ENCODE results near the gene DCAF10.

The DCAF10 gene

GRCh38 chr9:37839496-37840461 is 39.2 kb downstream of the DCAF10 start:
- H2BK12ac ChIP-seq (ENCODE audit: low read length): no peak overlapping the region
- H3K4me1 ChIP-seq (ENCODE audit: control insufficient read depth in 2 of 2, insufficient read depth in 1 of 2, low read depth in 1 of 2, low read length in 2 of 2): peaks cover 0 to 3% of the 10 kb centered on the region in 2 donors
- no peak overlapping the region for H4K8ac ChIP-seq (ENCODE audit: low read depth, low read length)
- no CpG with 5 or more reads among the region's 3 CpGs for WGBS, 2 donors (ENCODE audit: extremely low coverage in 2 of 2, insufficient read length in 2 of 2, insufficient replicate concordance in 1 of 2)
- no peak overlapping the region for H3K18ac ChIP-seq (ENCODE audit: low read length)
- H2BK15ac ChIP-seq (ENCODE audit: low read length): no peak overlapping the region
- no peak overlapping the region for H3K23ac ChIP-seq (ENCODE audit: low read depth, low read length, poor library complexity)
- no peaks in the 10 kb centered on the region for H3K79me1 ChIP-seq (ENCODE audit: low read depth, low read length)
- no peak overlapping the region for H3K4me2 ChIP-seq (ENCODE audit: insufficient read depth, low read length, poor library complexity, severe bottlenecking)
- no peak overlapping the region for H3K9ac ChIP-seq (ENCODE audit: low read depth, low read length, poor library complexity)
- H3K9me3 ChIP-seq (replicated peaks in 1 of 2; ENCODE audit: control insufficient read depth in 2 of 2, insufficient read depth in 1 of 2, low read depth in 1 of 2, low read length in 2 of 2): no peaks in the 10 kb centered on the region
- H2BK5ac ChIP-seq (ENCODE audit: low read length): no peak overlapping the region
- H3K27ac ChIP-seq (replicated peaks; ENCODE audit: low read length): no peak overlapping the region
- no peak overlapping the region for H2BK120ac ChIP-seq (ENCODE audit: low read depth, low read length)
- H3K4ac ChIP-seq (ENCODE audit: low read length): no peak overlapping the region
- H3K14ac ChIP-seq (ENCODE audit: low read length): no peak overlapping the region
- peaks cover 0 to 33% of the 10 kb centered on the region in 2 donors for H3K36me3 ChIP-seq (replicated peaks in 1 of 2; ENCODE audit: control insufficient read depth in 2 of 2, insufficient read depth in 2 of 2, low read length in 2 of 2)
- H2AK5ac ChIP-seq (ENCODE audit: low read depth, low read length): no peak overlapping the region
- no peak overlapping the region for H3K4me3 ChIP-seq (ENCODE audit: low read length in 2 of 2)
- H4K91ac ChIP-seq (ENCODE audit: low read depth, low read length, poor library complexity): no peak overlapping the region
- H2AFZ ChIP-seq (ENCODE audit: low read length): no peak overlapping the region
- H3K27me3 ChIP-seq (ENCODE audit: control insufficient read depth in 3 of 3, insufficient read depth in 3 of 3, low read depth in 1 of 3, low read length in 3 of 3): no peaks in the 10 kb centered on the region
- DNase-seq (ENCODE audit: low spot score): no peak

GRCh38 chr9:37840560-37841194 is 40.1 kb downstream of the DCAF10 start:
- H3K14ac ChIP-seq (ENCODE audit: low read length): no peak overlapping the region
- no peak overlapping the region for H3K4ac ChIP-seq (ENCODE audit: low read length)
- no peak overlapping the region for H3K18ac ChIP-seq (ENCODE audit: low read length)
- peaks cover 0 to 3% of the 10 kb centered on the region in 2 donors for H3K4me1 ChIP-seq (ENCODE audit: control insufficient read depth in 2 of 2, insufficient read depth in 1 of 2, low read depth in 1 of 2, low read length in 2 of 2)
- no peak overlapping the region for H3K27ac ChIP-seq (replicated peaks; ENCODE audit: low read length)
- H3K79me1 ChIP-seq (ENCODE audit: low read depth, low read length): no peaks in the 10 kb centered on the region
- H4K91ac ChIP-seq (ENCODE audit: low read depth, low read length, poor library complexity): no peak overlapping the region
- H3K23ac ChIP-seq (ENCODE audit: low read depth, low read length, poor library complexity): no peak overlapping the region
- H3K9me3 ChIP-seq (replicated peaks in 1 of 2; ENCODE audit: control insufficient read depth in 2 of 2, insufficient read depth in 1 of 2, low read depth in 1 of 2, low read length in 2 of 2): no peaks in the 10 kb centered on the region
- no peak overlapping the region for H2AFZ ChIP-seq (ENCODE audit: low read length)
- H2AK5ac ChIP-seq (ENCODE audit: low read depth, low read length): no peak overlapping the region
- no peak overlapping the region for H2BK12ac ChIP-seq (ENCODE audit: low read length)
- H2BK120ac ChIP-seq (ENCODE audit: low read depth, low read length): no peak overlapping the region
- peaks cover 0 to 35% of the 10 kb centered on the region in 2 donors for H3K36me3 ChIP-seq (replicated peaks in 1 of 2; ENCODE audit: control insufficient read depth in 2 of 2, insufficient read depth in 2 of 2, low read length in 2 of 2)
- H4K8ac ChIP-seq (ENCODE audit: low read depth, low read length): no peak overlapping the region
- H3K4me2 ChIP-seq (ENCODE audit: insufficient read depth, low read length, poor library complexity, severe bottlenecking): no peak overlapping the region
- H2BK15ac ChIP-seq (ENCODE audit: low read length): no peak overlapping the region
- H3K9ac ChIP-seq (ENCODE audit: low read depth, low read length, poor library complexity): no peak overlapping the region
- H2BK5ac ChIP-seq (ENCODE audit: low read length): no peak overlapping the region
- DNase-seq (ENCODE audit: low spot score): no peak
- no peak overlapping the region for H3K4me3 ChIP-seq (ENCODE audit: low read length in 2 of 2)
- peaks cover 0 to 2% (median 0%) of the 10 kb centered on the region in 3 experiments for H3K27me3 ChIP-seq (ENCODE audit: control insufficient read depth in 3 of 3, insufficient read depth in 3 of 3, low read depth in 1 of 3, low read length in 3 of 3)
- 100% methylated on average over 1 of the region's 4 CpGs for WGBS, 2 donors (ENCODE audit: extremely low coverage in 2 of 2, insufficient read length in 2 of 2, insufficient replicate concordance in 1 of 2)

GRCh38 chr9:37852222-37852621 is 51.6 kb downstream of the DCAF10 start:
- Histone ChIP-seq H3K9me3 (replicated peaks in 1 of 2; ENCODE audit: control insufficient read depth in 2 of 2, insufficient read depth in 1 of 2, low read depth in 1 of 2, low read length in 2 of 2) (peaks cover 0 to 2% of the 10 kb centered on the region in 2 donors), H3K14ac (ENCODE audit: low read length) (no peak overlapping the region), H3K27ac (replicated peaks; ENCODE audit: low read length) (no peak overlapping the region), H2AFZ (ENCODE audit: low read length) (no peak overlapping the region), H3K79me1 (ENCODE audit: low read depth, low read length) (no peaks in the 10 kb centered on the region), H3K18ac (ENCODE audit: low read length) (no peak overlapping the region), H2BK5ac (ENCODE audit: low read length) (no peak overlapping the region), H2BK15ac (ENCODE audit: low read length) (no peak overlapping the region), H3K4me1 (ENCODE audit: control insufficient read depth in 2 of 2, insufficient read depth in 1 of 2, low read depth in 1 of 2, low read length in 2 of 2) (no peaks in the 10 kb centered on the region), H3K27me3 (ENCODE audit: control insufficient read depth in 3 of 3, insufficient read depth in 3 of 3, low read depth in 1 of 3, low read length in 3 of 3) (no peaks in the 10 kb centered on the region), H2BK12ac (ENCODE audit: low read length) (no peak overlapping the region), H3K36me3 (replicated peaks in 1 of 2; ENCODE audit: control insufficient read depth in 2 of 2, insufficient read depth in 2 of 2, low read length in 2 of 2) (peaks cover 0 to 23% of the 10 kb centered on the region in 2 donors), H4K8ac (ENCODE audit: low read depth, low read length) (no peak overlapping the region), H2AK5ac (ENCODE audit: low read depth, low read length) (no peak overlapping the region), H3K23ac (ENCODE audit: low read depth, low read length, poor library complexity) (no peak overlapping the region), H3K4ac (ENCODE audit: low read length) (no peak overlapping the region), H4K91ac (ENCODE audit: low read depth, low read length, poor library complexity) (no peak overlapping the region), H2BK120ac (ENCODE audit: low read depth, low read length) (no peak overlapping the region), H3K9ac (ENCODE audit: low read depth, low read length, poor library complexity) (no peak overlapping the region), H3K4me2 (ENCODE audit: insufficient read depth, low read length, poor library complexity, severe bottlenecking) (no peak overlapping the region), H3K4me3 (ENCODE audit: low read length in 2 of 2) (no peak overlapping the region)
- WGBS, 2 donors (ENCODE audit: extremely low coverage in 2 of 2, insufficient read length in 2 of 2, insufficient replicate concordance in 1 of 2): no CpG with 5 or more reads among the region's 2 CpGs
- DNase-seq (ENCODE audit: low spot score): no peak

GRCh38 chr9:37856551-37856950 is 56.0 kb downstream of the DCAF10 start:
- no peak overlapping the region for H3K18ac ChIP-seq (ENCODE audit: low read length)
- H2AK5ac ChIP-seq (ENCODE audit: low read depth, low read length): no peak overlapping the region
- H3K9ac ChIP-seq (ENCODE audit: low read depth, low read length, poor library complexity): no peak overlapping the region
- H3K36me3 ChIP-seq (replicated peaks in 1 of 2; ENCODE audit: control insufficient read depth in 2 of 2, insufficient read depth in 2 of 2, low read length in 2 of 2): peaks cover 4 to 60% of the 10 kb centered on the region in 2 donors
- H3K27ac ChIP-seq (replicated peaks; ENCODE audit: low read length): no peak overlapping the region
- no peak overlapping the region for H3K4me2 ChIP-seq (ENCODE audit: insufficient read depth, low read length, poor library complexity, severe bottlenecking)
- no peak overlapping the region for H2BK5ac ChIP-seq (ENCODE audit: low read length)
- no peak overlapping the region for H3K23ac ChIP-seq (ENCODE audit: low read depth, low read length, poor library complexity)
- H3K9me3 ChIP-seq (replicated peaks in 1 of 2; ENCODE audit: control insufficient read depth in 2 of 2, insufficient read depth in 1 of 2, low read depth in 1 of 2, low read length in 2 of 2): no peaks in the 10 kb centered on the region
- no peak overlapping the region for H2BK120ac ChIP-seq (ENCODE audit: low read depth, low read length)
- H4K91ac ChIP-seq (ENCODE audit: low read depth, low read length, poor library complexity): no peak overlapping the region
- no peak for DNase-seq (ENCODE audit: low spot score)
- no peak overlapping the region for H3K14ac ChIP-seq (ENCODE audit: low read length)
- H2BK12ac ChIP-seq (ENCODE audit: low read length): no peak overlapping the region
- no peak overlapping the region for H3K4ac ChIP-seq (ENCODE audit: low read length)
- no peak overlapping the region for H3K4me3 ChIP-seq (ENCODE audit: low read length in 2 of 2)
- WGBS, 2 donors (ENCODE audit: extremely low coverage in 2 of 2, insufficient read length in 2 of 2, insufficient replicate concordance in 1 of 2): no CpG with 5 or more reads among the region's 1 CpG
- H3K4me1 ChIP-seq (ENCODE audit: control insufficient read depth in 2 of 2, insufficient read depth in 1 of 2, low read depth in 1 of 2, low read length in 2 of 2): no peaks in the 10 kb centered on the region
- H2AFZ ChIP-seq (ENCODE audit: low read length): no peak overlapping the region
- H4K8ac ChIP-seq (ENCODE audit: low read depth, low read length): no peak overlapping the region
- H2BK15ac ChIP-seq (ENCODE audit: low read length): no peak overlapping the region
- H3K79me1 ChIP-seq (ENCODE audit: low read depth, low read length): no peaks in the 10 kb centered on the region
- H3K27me3 ChIP-seq (ENCODE audit: control insufficient read depth in 3 of 3, insufficient read depth in 3 of 3, low read depth in 1 of 3, low read length in 3 of 3): no peaks in the 10 kb centered on the region

Measured in neuronal stem cell (in vitro differentiated cells).